HG02981 (cell line): ENCODE data around the gene MEI4.
"Not testable (repeated sequence)": the region's sequence is repeated elsewhere in the genome, so short reads cannot be mapped to it uniquely, and the experiment has no call there.

ENCODE experiments used
- ATAC-seq: cut with Tn5 transposase; IDR thresholded peaks from one replicate; pipeline ENCODE4 v1.9.1; 2021; ENCODE audit warnings: mild to moderate bottlenecking, moderate library complexity; ENCODE audit not compliant: unreplicated experiment

Gene MEI4

GRCh38 chr6:77813090-77813489 lies 160.3 kb downstream of the MEI4 start:
- no peak for ATAC-seq

GRCh38 chr6:77814119-77814518 lies 161.3 kb downstream of the MEI4 start:
- no peak for ATAC-seq

GRCh38 chr6:77815531-77815930 lies 162.7 kb downstream of the MEI4 start:
- no peak for ATAC-seq

GRCh38 chr6:77816766-77817270 lies 164.0 kb downstream of the MEI4 start:
- no peak for ATAC-seq

GRCh38 chr6:77822265-77822664 lies 169.4 kb downstream of the MEI4 start:
- no peak for ATAC-seq

- no peak for ATAC-seq
Measured at GRCh38 chr6:77825204-77825603, 172.4 kb downstream of the MEI4 start.

- no peak for ATAC-seq
Measured at GRCh38 chr6:77829736-77830135, 176.9 kb downstream of the MEI4 start.

- ATAC-seq, result not testable (repeated sequence)
Measured at GRCh38 chr6:77833749-77834148, 180.9 kb downstream of the MEI4 start.

- ATAC-seq, result no peak
Measured at GRCh38 chr6:77834591-77834996, 181.8 kb downstream of the MEI4 start.

GRCh38 chr6:77837034-77837784 lies 184.4 kb downstream of the MEI4 start:
- no peak for ATAC-seq

- ATAC-seq, result no peak
Measured at GRCh38 chr6:77839292-77839691, 186.5 kb downstream of the MEI4 start.

GRCh38 chr6:77844822-77845221 lies 192.0 kb downstream of the MEI4 start:
- no peak for ATAC-seq

GRCh38 chr6:77853401-77853800 lies 200.6 kb downstream of the MEI4 start:
- no peak for ATAC-seq

- no peak for ATAC-seq
Measured at GRCh38 chr6:77856391-77856790, 203.6 kb downstream of the MEI4 start.

GRCh38 chr6:77857421-77857820 lies 204.6 kb downstream of the MEI4 start:
- no peak for ATAC-seq

GRCh38 chr6:77876300-77876699 lies 223.5 kb downstream of the MEI4 start:
- ATAC-seq, result no peak

- ATAC-seq, result no peak
Measured at GRCh38 chr6:77879527-77879926, 226.7 kb downstream of the MEI4 start.

- no peak for ATAC-seq
Measured at GRCh38 chr6:77880501-77880900, 227.7 kb downstream of the MEI4 start.

GRCh38 chr6:77883851-77884250 lies 231.0 kb downstream of the MEI4 start:
- no peak for ATAC-seq

- no peak for ATAC-seq
Measured at GRCh38 chr6:77893391-77893790, 240.6 kb downstream of the MEI4 start.

- no peak for ATAC-seq
Measured at GRCh38 chr6:77906070-77906469, 253.2 kb downstream of the MEI4 start.

- no peak for ATAC-seq
Measured at GRCh38 chr6:77910826-77911225, 258.0 kb downstream of the MEI4 start.

- ATAC-seq, result no peak
Measured at GRCh38 chr6:77926198-77926751, 273.4 kb downstream of the MEI4 start.
